H9 (cell line): ENCODE results near the gene CCDC122. TPM values are rescaled to one million over a fixed set of nuclear protein-coding genes. Genes with fewer than 3 reads are reported as not detected.

ENCODE experiments used
- DNase-seq: peaks from one replicate; pipeline ENCODE4 v3.0.0-alpha.2; 2017
- H2AFZ ChIP-seq: one replicate; pipeline ENCODE4 v1.6.1; 2013; ENCODE audit warnings: mild to moderate bottlenecking, low read length, control low read depth, moderate library complexity
- H2AK5ac ChIP-seq: 2 replicates; pipeline ENCODE4 v1.6.1; 2013; ENCODE audit warnings: low read length, control low read depth, mixed read lengths; ENCODE audit not compliant: insufficient read length
- H2BK120ac ChIP-seq: one replicate; pipeline ENCODE4 v1.6.1; 2013; ENCODE audit warnings: low read depth, mild to moderate bottlenecking, low read length, control low read depth, inconsistent platforms; ENCODE audit not compliant: poor library complexity, severe bottlenecking
- H2BK12ac ChIP-seq: 2 replicates; pipeline ENCODE4 v1.6.1; 2013; ENCODE audit warnings: low read length, control low read depth, mixed read lengths, low read depth; ENCODE audit not compliant: insufficient read length
- H2BK15ac ChIP-seq: 2 replicates; pipeline ENCODE4 v1.6.1; 2013; ENCODE audit warnings: low read depth, low read length, control low read depth
- H2BK20ac ChIP-seq: one replicate; pipeline ENCODE4 v1.6.1; 2013; ENCODE audit warnings: low read depth, mild to moderate bottlenecking, low read length, control low read depth, inconsistent platforms; ENCODE audit not compliant: poor library complexity, severe bottlenecking
- H2BK5ac ChIP-seq: 2 replicates; pipeline ENCODE4 v1.6.1; 2013; ENCODE audit warnings: low read length, control low read depth, mixed read lengths; ENCODE audit not compliant: insufficient read length
- H3K14ac ChIP-seq: 2 replicates; pipeline ENCODE4 v1.6.1; 2013; ENCODE audit warnings: low read length, control low read depth; ENCODE audit not compliant: insufficient read depth
- H3K18ac ChIP-seq: 2 replicates; pipeline ENCODE4 v1.6.1; 2013; ENCODE audit warnings: low read depth, mild to moderate bottlenecking, mixed read lengths, low read length, control low read depth; ENCODE audit not compliant: insufficient read length
- H3K23ac ChIP-seq: 2 replicates; pipeline ENCODE4 v1.6.1; 2013; ENCODE audit warnings: low read length, control low read depth, mixed read lengths, low read depth; ENCODE audit not compliant: insufficient read length
- H3K23me2 ChIP-seq: 2 replicates; pipeline ENCODE4 v1.6.1; 2013; ENCODE audit warnings: low read depth, mild to moderate bottlenecking, mixed read lengths, low read length, control low read depth; ENCODE audit not compliant: insufficient read length, poor library complexity, severe bottlenecking
- H3K27ac ChIP-seq: 2 replicates; pipeline ENCODE4 v1.5.1; 2013; ENCODE audit warnings: low read length, control low read depth, mixed read lengths, low read depth; ENCODE audit not compliant: insufficient read length
- H3K27me3 ChIP-seq: 2 replicates; pipeline ENCODE4 v1.6.1; 2013; ENCODE audit warnings: low read length, control low read depth, inconsistent platforms; ENCODE audit not compliant: insufficient read depth
- H3K4ac ChIP-seq: 2 replicates; pipeline ENCODE4 v1.6.1; 2013; ENCODE audit warnings: low read depth, mild to moderate bottlenecking, control low read depth, inconsistent platforms, low read length, moderate library complexity
- H3K4me1 ChIP-seq: 2 replicates; pipeline ENCODE4 v1.6.1; 2013; ENCODE audit warnings: low read length, control low read depth, inconsistent platforms; ENCODE audit not compliant: insufficient read depth
- H3K4me2 ChIP-seq: 2 replicates; pipeline ENCODE4 v1.6.1; 2013; ENCODE audit warnings: low read length, control low read depth, mixed read lengths; ENCODE audit not compliant: insufficient read length, insufficient read depth
- H3K56ac ChIP-seq: 2 replicates; pipeline ENCODE4 v1.6.1; 2013; ENCODE audit warnings: low read depth, mild to moderate bottlenecking, mixed read lengths, low read length, control low read depth; ENCODE audit not compliant: insufficient read length
- H3K79me1 ChIP-seq: 2 replicates; pipeline ENCODE4 v1.6.1; 2013; ENCODE audit warnings: low read depth, mild to moderate bottlenecking, moderate library complexity, low read length, control low read depth, inconsistent platforms; ENCODE audit not compliant: insufficient read depth, poor library complexity, severe bottlenecking
- H3K79me2 ChIP-seq: 2 replicates; pipeline ENCODE4 v1.6.1; 2013; ENCODE audit warnings: low read length, control low read depth, inconsistent platforms; ENCODE audit not compliant: insufficient read depth
- H3K9ac ChIP-seq: 2 replicates; pipeline ENCODE4 v1.6.1; 2013; ENCODE audit warnings: low read length, control low read depth, mixed read lengths; ENCODE audit not compliant: insufficient read length; ENCODE audit errors: extremely low read depth
- H3K9me3 ChIP-seq: one replicate; pipeline ENCODE4 v1.6.1; 2013; ENCODE audit warnings: low read depth, low read length, inconsistent platforms; ENCODE audit not compliant: control insufficient read depth
- H3T11ph ChIP-seq: one replicate; pipeline ENCODE4 v1.6.1; 2013; ENCODE audit warnings: mild to moderate bottlenecking, low read length, control low read depth, inconsistent platforms
- H4K20me1 ChIP-seq: one replicate; pipeline ENCODE4 v1.6.1; 2013; ENCODE audit not compliant: control insufficient read depth, insufficient read length, insufficient read depth
- H4K5ac ChIP-seq: 2 replicates; pipeline ENCODE4 v1.6.1; 2013; ENCODE audit warnings: low read depth, mild to moderate bottlenecking, mixed read lengths, low read length, control low read depth; ENCODE audit not compliant: insufficient read length
- H4K8ac ChIP-seq: replicated peaks from 2 replicates; pipeline ENCODE4 v1.6.1; 2013; ENCODE audit warnings: low read length, control low read depth, mixed read lengths, low read depth; ENCODE audit not compliant: insufficient read length
- H4K91ac ChIP-seq: 2 replicates; pipeline ENCODE4 v1.6.1; 2013; ENCODE audit warnings: low read depth, mild to moderate bottlenecking, moderate library complexity, mixed read lengths, low read length, control low read depth; ENCODE audit not compliant: insufficient read length
- H3K27ac Mint-ChIP-seq, 3 experiments: 2 replicates in 2 of 3; 3 replicates in 1 of 3; pipeline ENCODE4 v1.8.0; 2020 to 2021; ENCODE audit warnings: mixed read lengths in 3 of 3, mild to moderate bottlenecking in 1 of 3, moderate library complexity in 1 of 3
- H3K27me3 Mint-ChIP-seq: 2 replicates; pipeline ENCODE4 v1.8.0; 2021; ENCODE audit warnings: low read depth, mild to moderate bottlenecking, moderate library complexity, mixed read lengths
- H3K36me3 Mint-ChIP-seq, 3 experiments: 2 replicates in 2 of 3; 3 replicates in 1 of 3; pipeline ENCODE4 v1.8.0; 2020 to 2021; ENCODE audit warnings: low read depth in 3 of 3, mixed read lengths in 3 of 3; ENCODE audit not compliant: insufficient read depth in 1 of 3
- H3K4me1 Mint-ChIP-seq, 2 experiments: 2 replicates each; pipeline ENCODE4 v1.8.0; 2020; ENCODE audit warnings: mixed read lengths in 2 of 2
- H3K4me3 Mint-ChIP-seq, 2 experiments: 2 replicates in 1 of 2; 3 replicates in 1 of 2; pipeline ENCODE4 v1.8.0; 2020 to 2021; ENCODE audit warnings: mild to moderate bottlenecking in 2 of 2, mixed read lengths in 2 of 2, moderate library complexity in 1 of 2
- H3K9me3 Mint-ChIP-seq, 2 experiments: 2 replicates in 1 of 2; 3 replicates in 1 of 2; pipeline ENCODE4 v1.8.0; 2020; ENCODE audit warnings: mild to moderate bottlenecking in 2 of 2, mixed read lengths in 2 of 2, moderate library complexity in 1 of 2
- WGBS: extraction: QIAGEN DNeasy Blood & Tissue Kit; methylation state at CpG from one replicate; pipeline ENCODE4 v1.1.7; 2013; ENCODE audit warnings: missing lambda C conversion rate, low lambda C conversion rate, mixed read lengths; ENCODE audit not compliant: insufficient read length; ENCODE audit errors: extremely low coverage; 5-methylcytosine and 5-hydroxymethylcytosine counted together
- total RNA-seq: library from RNA; stranded (reverse); gene quantifications from 2 replicates; pipeline ENCODE4 v1.2.1, GENCODE V29; 2021
- TF ChIP-seq, protein P1 (sequence below): fragments of 200-600 bp; sonication (generic); conservative IDR thresholded peaks from 3 replicates; pipeline ENCODE4 v1.8.0; 2021; ENCODE audit warnings: antibody characterized with exemption, mild to moderate bottlenecking

Gene CCDC122
- total RNA-seq, 1 experiment from 2014 or later: 5.6 TPM

DNA sequence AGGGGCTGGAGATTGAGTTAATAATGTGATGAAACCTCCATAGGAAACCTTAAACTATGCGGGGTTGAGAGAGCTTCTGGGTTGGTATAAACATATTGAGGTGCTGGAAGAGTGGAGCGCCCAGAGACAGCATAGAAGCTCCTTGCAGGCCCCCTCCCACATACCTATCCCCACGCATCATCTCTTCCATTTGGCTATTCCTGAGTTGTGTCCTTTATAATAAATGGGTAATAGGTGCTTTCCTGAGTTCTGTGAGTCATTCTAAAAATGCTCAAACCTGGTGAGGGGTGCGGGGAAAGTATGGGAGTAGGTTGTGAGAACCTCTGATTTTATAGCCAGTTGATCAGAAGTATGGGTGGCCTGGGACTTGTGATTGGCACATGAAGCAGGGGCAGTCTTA is 14.6 kb downstream of the CCDC122 start:
- H3K27ac ChIP-seq: no peak overlapping the region
- no peak for DNase-seq
- H2BK12ac ChIP-seq: no peak overlapping the region
- H3K79me1 ChIP-seq: no peaks in the 10 kb centered on the region
- H3K4ac ChIP-seq: no peak overlapping the region
- no peaks in the 10 kb centered on the region for H3K27me3 ChIP-seq
- no peaks in the 10 kb centered on the region for H3K9me3 ChIP-seq
- no peak overlapping the region for H2BK15ac ChIP-seq
- H3K4me1 Mint-ChIP-seq: peaks cover 5 to 18% of the 10 kb centered on the region in 2 experiments
- H2AK5ac ChIP-seq: no peak overlapping the region
- H4K8ac ChIP-seq: no peak overlapping the region
- no peak overlapping the region for H3K23ac ChIP-seq
- no peaks in the 10 kb centered on the region for H4K20me1 ChIP-seq
- H3K4me1 ChIP-seq: no peaks in the 10 kb centered on the region
- WGBS: no CpG with 5 or more reads among the region's 4 CpGs
- H3T11ph ChIP-seq: no peak overlapping the region
- peaks cover 11 to 28% (median 14%) of the 10 kb centered on the region in 3 experiments for H3K36me3 Mint-ChIP-seq
- H3K79me2 ChIP-seq: no peaks in the 10 kb centered on the region
- H4K5ac ChIP-seq: no peak overlapping the region
- no peaks in the 10 kb centered on the region for H3K23me2 ChIP-seq
- H2BK5ac ChIP-seq: no peak overlapping the region
- H2AFZ ChIP-seq: no peak overlapping the region
- no peak overlapping the region for H3K27ac Mint-ChIP-seq
- no peak overlapping the region for H2BK20ac ChIP-seq
- no peak overlapping the region for H3K56ac ChIP-seq
- H3K9me3 Mint-ChIP-seq: peaks cover 4 to 10% of the 10 kb centered on the region in 2 experiments; a peak in 3 of 5 replicates
- no peaks in the 10 kb centered on the region for H3K27me3 Mint-ChIP-seq
- H3K14ac ChIP-seq: no peak overlapping the region
- H3K9ac ChIP-seq: no peak overlapping the region
- H3K18ac ChIP-seq: no peak overlapping the region
- H2BK120ac ChIP-seq: no peak overlapping the region
- H4K91ac ChIP-seq: no peak overlapping the region
- TF ChIP-seq, protein P1, sequence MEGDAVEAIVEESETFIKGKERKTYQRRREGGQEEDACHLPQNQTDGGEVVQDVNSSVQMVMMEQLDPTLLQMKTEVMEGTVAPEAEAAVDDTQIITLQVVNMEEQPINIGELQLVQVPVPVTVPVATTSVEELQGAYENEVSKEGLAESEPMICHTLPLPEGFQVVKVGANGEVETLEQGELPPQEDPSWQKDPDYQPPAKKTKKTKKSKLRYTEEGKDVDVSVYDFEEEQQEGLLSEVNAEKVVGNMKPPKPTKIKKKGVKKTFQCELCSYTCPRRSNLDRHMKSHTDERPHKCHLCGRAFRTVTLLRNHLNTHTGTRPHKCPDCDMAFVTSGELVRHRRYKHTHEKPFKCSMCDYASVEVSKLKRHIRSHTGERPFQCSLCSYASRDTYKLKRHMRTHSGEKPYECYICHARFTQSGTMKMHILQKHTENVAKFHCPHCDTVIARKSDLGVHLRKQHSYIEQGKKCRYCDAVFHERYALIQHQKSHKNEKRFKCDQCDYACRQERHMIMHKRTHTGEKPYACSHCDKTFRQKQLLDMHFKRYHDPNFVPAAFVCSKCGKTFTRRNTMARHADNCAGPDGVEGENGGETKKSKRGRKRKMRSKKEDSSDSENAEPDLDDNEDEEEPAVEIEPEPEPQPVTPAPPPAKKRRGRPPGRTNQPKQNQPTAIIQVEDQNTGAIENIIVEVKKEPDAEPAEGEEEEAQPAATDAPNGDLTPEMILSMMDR: no peak
- H3K4me3 Mint-ChIP-seq: no peak overlapping the region
- H3K4me2 ChIP-seq: no peak overlapping the region
